Measurements from ENCODE around the gene LMO2.

LMO2 gene

GRCh38 chr11:33885338-33886005 is 6.4 kb downstream of the LMO2 start:
- no peak for DNase-seq

DNA sequence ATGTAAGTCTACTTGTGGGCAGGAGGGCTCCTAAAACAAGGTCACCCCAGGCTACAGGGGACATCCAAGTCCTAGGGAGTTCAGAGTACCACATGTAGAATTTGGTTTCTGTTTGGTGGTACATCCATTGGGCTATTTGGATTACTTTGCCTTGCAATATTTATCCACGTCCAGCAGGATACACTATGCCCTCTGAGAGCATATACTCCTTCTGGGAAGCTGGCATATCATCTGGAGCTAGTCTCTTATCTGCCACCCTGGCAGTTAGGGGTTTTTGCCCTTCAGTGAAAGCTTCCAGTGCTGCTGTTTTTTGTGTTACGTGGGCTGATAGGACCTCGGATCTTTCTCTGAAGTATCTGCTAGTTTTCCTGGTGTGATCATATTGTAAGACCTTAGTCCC is 7.3 kb downstream of the LMO2 start:
- no peak for DNase-seq

DNA sequence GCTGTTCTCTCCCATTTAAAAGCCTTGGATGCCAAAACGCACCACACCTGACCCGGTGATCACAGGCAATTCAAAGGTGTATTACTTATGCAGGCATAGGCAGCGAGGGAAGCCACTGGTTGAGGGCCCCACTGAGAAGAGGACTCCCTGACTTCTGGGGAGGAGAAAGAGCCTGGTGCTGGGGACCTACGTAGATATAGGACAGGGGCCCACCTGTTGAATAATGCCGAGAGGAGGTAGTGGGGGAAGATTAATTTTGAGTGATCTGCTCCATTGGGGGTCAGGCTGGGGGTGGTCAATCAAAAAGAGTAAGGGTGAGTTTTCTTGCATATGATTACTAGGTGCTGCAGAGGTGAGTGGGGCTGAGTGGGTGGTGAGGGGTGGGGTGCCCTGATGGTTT is 7.8 kb downstream of the LMO2 start:
- no peak for DNase-seq

- no peak for DNase-seq
Observed at GRCh38 chr11:33881651-33882503, 10.0 kb downstream of the LMO2 start.

DNA sequence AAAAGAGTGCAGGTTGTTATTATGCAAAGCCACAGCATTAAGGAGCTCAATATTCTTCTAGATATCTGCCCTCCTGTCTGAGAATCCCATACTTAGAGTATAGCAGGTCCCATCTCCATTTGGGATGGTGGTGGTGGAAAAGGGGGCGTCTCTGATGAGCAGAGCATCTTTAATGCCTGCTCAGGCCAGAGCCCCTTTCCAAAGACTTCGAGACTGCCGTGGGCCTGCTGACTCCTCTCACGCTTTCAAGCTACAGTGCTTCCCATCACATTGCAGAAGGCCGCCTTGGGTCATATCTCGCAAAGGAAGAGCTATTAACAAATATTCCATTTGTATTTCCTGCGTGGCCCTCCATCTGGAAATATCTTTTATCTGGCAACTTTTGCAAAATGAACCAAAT is 10.9 kb downstream of the LMO2 start:
- DNase-seq = no peak

GRCh38 chr11:33879375-33879774 is 12.5 kb downstream of the LMO2 start:
- no peak for DNase-seq

- DNase-seq = no peak
Observed at GRCh38 chr11:33877038-33877437, 14.8 kb downstream of the LMO2 start.

DNA sequence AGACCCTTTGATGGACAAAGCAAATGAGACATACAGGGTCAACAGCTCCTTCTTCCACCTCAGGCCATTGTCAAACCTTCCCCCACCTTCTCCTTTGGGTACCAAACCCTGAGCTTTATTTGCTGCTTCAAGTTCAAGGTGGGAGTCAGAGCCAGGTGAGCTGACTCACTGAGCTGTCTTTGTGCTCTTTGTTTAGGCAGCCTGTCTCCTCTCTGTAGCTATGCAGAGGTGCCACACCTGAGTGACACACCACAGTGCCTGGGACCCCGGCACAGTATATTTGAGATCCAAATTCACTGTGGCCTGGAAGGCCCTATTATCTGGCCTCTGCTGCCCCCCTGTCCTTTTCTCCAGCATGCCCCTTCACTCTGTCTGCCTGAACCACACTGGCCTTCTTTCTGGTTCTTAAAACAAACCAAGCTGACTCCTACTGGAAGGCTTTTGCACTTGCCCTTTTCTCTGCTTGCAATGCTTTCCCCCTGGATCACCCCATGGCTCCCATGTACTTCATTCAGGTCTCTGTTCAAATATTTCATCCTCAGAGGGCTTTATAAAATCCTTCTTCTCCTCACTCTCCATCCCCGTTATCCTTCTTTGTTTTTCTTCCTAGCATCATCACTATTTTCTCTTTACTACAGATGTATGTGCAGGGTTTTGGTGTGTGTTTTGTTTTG is 16.1 kb downstream of the LMO2 start:
- no peak for DNase-seq

- no peak for DNase-seq
Observed at GRCh38 chr11:33874910-33875490, 16.9 kb downstream of the LMO2 start.

GRCh38 chr11:33874433-33874832 is 17.4 kb downstream of the LMO2 start:
- no peak for DNase-seq

DNA sequence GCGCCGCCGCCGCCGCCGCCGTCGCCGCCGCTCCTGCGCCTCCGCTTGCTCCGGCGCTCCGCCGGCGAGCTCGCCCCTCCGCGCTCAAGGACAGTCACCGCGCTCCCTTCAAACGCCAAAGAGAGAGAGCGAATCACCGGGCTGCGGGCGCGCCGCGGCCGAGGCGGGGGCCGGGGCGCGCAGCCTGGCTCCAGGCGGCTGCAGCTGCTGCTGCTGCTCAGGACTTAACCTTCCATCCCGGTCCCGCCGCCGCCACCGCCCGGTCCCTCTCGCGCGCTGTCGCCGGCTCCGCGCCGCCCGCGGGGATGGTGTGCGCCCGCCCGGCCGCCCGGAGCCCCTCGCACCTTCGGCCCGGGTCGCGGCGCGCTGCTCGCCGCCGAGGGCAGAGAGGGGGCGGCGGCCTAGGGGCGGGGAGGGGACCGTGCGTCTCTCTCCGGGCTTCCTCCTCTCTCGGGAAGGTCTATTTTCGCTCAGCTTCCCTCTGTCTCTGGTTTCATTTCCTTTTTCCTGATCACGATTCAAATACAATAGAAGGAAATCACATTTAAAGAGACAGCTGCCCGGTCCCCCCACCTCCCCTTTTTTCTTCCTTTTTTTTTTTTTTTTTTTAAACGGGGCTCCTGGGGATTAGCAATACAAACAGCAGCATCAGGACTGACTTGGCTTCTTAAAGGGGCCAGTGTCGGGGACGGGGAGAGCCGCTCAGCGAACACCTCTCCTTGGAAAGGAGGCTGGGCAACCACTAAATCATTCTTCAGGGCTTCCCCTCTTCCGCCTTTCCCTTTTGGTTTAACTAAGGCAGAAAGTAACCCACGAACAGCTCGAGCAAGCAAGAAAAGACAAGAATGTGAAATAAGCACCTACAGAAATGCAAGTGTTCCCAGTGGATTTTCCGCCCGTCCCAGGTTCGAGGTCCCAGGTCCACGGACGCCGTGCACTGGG is 22.1 kb downstream of the LMO2 start:
- peak; percentile 42 for DNase-seq

DNA sequence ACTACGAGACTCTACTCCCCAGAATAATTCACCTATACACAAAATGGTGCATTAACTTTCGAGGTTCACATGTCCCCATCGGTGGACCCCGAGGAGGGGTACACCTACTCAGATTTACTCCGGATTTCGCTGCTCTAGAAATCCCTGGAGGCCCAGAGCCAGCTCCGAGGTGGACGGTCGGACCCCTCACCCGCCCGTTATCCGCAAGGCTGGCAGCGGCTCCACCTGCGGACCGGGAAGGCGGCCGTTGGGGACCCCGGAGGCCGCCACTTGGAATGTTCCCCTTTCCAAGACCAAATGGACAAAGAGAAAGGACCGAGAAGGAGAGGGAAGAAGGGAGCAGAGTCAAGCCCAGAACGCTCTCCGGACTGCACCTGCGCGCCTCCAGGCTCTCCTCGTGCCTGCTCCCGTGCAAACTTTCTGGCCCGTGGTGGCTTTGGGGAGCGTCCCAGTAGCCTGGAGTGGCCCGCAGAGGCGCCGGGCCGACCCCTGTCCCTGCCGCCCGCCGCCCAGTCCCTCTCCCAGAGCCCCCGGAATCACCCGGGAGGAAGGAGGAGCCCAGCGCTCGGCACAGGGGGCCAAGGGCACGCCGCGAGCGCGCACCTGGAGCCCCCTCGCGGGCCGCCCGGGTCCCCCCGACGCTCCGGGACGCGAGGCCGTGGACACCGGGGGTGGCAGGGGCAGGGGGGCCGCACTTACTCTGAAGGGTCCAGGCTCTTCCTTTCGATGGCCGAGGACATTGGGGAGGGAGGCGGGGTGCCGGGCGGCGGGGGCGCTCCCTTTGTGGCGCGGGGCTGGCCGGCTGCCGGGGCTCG is 23.0 kb downstream of the LMO2 start:
- no peak for DNase-seq

DNA sequence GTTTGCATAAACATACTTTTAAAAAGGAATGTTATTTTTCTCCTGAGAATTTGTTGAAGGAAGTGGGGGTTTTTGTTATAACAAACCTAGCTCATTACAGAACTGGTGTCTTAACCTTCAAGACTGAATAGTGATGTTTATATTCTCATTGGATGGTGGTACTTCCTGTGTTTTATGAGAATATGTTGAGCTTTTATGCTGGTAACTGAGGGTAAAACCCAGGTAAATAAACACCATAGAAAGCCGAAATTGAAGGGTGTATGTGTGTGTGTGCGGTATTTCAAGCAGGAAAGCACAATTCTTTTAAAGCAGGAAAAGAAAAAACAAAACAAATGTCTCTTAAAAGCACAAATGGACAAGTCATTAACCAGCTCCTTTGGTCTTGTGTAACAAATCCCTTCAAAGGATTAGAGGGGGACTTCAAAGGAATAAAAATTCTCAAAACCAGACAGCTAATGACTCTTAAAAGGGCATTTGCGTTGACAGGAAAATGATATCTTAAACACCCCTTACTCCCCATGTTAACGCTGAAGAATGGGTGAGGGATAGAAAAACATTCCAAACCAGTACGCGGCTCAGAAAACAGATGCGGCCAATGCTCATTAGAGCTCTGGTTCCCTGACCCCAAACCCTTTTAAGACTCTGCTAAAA is 23.8 kb downstream of the LMO2 start:
- DNase-seq = no peak

DNA sequence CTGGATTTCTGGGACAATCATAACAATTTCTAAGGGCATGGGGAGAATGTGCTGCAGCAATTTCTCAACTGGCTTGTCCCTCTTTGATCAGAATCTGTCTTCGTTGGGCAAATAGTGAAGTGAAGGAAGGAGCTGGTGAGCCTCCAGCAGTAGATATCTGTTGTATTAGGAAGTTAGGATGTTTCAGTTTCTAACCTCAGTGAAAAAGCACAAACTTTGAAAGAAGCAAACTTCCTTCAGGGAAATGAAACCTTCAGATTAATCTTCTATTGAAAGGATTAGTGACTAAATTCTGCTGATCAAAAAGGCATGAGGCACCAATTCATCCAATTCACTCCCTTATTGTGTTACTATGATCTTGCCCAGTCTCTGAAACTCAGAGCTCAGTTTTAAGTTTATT is 24.3 kb downstream of the LMO2 start:
- no peak for DNase-seq

- DNase-seq = no peak
Observed at GRCh38 chr11:33866936-33867335, 24.9 kb downstream of the LMO2 start.

DNA sequence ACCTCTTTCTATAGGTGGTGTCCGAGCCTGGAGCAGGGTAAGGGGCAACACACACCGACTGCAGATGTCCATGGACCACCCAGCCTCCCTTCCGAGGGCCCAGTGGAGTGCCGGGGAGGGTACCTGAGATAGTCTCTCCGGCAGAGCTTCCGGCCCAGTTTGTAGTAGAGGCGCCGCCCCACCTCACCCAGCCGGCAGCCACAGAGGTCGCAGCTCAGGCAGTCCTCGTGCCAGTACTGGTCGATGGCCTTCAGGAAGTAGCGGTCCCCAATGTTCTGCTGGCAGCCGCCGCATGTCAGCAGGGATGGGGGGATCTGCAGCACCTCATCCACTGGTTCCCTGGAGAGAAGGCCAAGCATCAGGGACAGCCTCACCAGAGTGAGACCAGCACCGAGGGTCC is 27.4 kb downstream of the LMO2 start:
- no peak for DNase-seq

GRCh38 chr11:33863418-33864172 is 28.3 kb downstream of the LMO2 start:
- no peak for DNase-seq

DNA sequence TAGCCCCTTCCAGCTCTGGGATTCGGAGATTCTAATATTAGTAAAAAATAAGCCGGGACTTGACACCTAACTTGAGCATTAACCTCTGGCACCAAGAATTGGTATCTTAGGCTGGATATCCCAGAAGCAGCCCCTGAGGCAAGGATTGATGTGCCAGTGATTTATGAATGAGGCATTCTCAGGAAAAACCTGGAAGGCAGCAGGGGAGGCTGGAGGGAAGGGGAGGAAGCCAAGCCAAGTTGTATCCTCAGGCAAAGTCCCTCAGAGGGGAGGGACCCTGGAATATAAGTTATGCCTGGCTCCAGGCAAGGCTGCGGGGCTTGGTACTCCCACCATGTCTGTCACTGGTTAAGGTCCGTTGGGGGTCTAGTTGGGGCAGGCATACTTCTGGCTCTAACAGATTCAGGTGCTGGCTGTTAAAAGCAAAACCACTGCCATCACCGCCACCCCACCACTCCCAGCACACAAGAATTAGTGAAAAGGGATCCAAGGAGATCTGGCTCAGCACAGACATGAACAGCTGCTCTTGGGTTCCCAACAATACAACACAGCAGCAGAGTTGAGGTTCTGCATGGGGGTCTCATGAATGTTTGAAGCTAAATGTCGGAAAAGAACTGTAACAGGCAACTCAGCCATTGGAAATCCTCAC is 29.8 kb downstream of the LMO2 start:
- no peak for DNase-seq

GRCh38 chr11:33861386-33861785 is 30.5 kb downstream of the LMO2 start:
- DNase-seq = no peak

DNA sequence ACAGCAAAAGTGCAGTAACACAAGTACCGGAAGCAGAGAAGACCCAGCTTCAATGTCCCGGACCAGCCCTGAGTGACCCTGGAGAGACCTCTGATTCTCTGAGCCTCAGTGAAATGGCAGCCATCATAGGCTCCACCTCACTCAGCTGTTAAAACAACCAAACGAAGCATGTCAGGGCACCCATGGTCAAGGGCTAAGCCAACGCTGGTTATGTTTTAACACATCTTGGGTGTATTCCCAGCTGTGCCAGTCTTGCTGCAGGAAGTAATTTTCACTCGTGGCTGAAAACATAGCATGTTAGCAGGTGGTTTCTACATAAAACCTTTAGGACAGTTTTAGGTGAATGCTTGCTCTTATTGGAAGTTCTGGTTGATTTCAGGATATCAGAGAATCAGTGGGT is 30.9 kb downstream of the LMO2 start:
- DNase-seq = no peak

Measured in NCI-H1436 (cell line).